H1 (cell line): ENCODE data around the gene ABCD2. TPM values are rescaled to one million over a fixed set of nuclear protein-coding genes. Genes with fewer than 3 reads are reported as not detected.

Source experiments
- CTCF ChIA-PET: fragments of 300-600 bp; sonication (Branson Sonifier 250); formaldehyde crosslinking; loops from one replicate; lab custom pipeline; 2021; ENCODE audit not compliant: partially characterized antibody; lab: Charles Lee
- POLR2A ChIA-PET: fragments of 300-600 bp; sonication (Branson Sonifier 250); formaldehyde crosslinking; loops from one replicate; lab custom pipeline; 2021; ENCODE audit warnings: inconsistent platforms; ENCODE audit not compliant: partially characterized antibody; lab: Charles Lee
- DNase-seq, 2 experiments: peaks; one replicate each; pipeline versions ENCODE4 v3.0.0 to v3.0.0-alpha.2; 2010 to 2022; ENCODE audit warnings: low spot score in 2 of 2, low read depth in 1 of 2, mixed read lengths in 1 of 2
- FAIRE-seq: peaks from 2 replicates; lab custom pipeline; 2011; peaks lifted over from hg19 to GRCh38; lab: Jason Lieb, UNC
- H2AFZ ChIP-seq: 2 replicates; pipeline ENCODE4 v1.8.1; 2012; ENCODE audit warnings: low read length, inconsistent platforms
- H2AK5ac ChIP-seq: 2 replicates; pipeline ENCODE4 v1.6.1; 2013; ENCODE audit warnings: low read depth, low read length
- H2BK120ac ChIP-seq: replicated peaks from 2 replicates; pipeline ENCODE3; 2013; ENCODE audit warnings: low read depth, low read length, inconsistent platforms
- H2BK12ac ChIP-seq: 2 replicates; pipeline ENCODE4 v1.6.1; 2013; ENCODE audit warnings: low read depth, low read length
- H2BK15ac ChIP-seq: 2 replicates; pipeline ENCODE4 v1.6.1; 2013; ENCODE audit warnings: low read length
- H2BK20ac ChIP-seq: 2 replicates; pipeline ENCODE4 v1.6.1; 2013; ENCODE audit warnings: low read length
- H2BK5ac ChIP-seq: 2 replicates; pipeline ENCODE4 v1.6.1; 2013; ENCODE audit warnings: low read depth, low read length
- H3K14ac ChIP-seq: 2 replicates; pipeline ENCODE4 v1.6.1; 2013; ENCODE audit warnings: inconsistent platforms; ENCODE audit not compliant: insufficient read length
- H3K18ac ChIP-seq: 2 replicates; pipeline ENCODE4 v1.6.1; 2013; ENCODE audit warnings: low read length; ENCODE audit errors: extremely low read depth
- H3K23ac ChIP-seq: 2 replicates; pipeline ENCODE4 v1.6.1; 2013; ENCODE audit warnings: inconsistent platforms; ENCODE audit not compliant: insufficient read length
- H3K23me2 ChIP-seq: 2 replicates; pipeline ENCODE4 v1.6.1; 2013; ENCODE audit warnings: low read depth, low read length
- H3K27ac ChIP-seq: 2 replicates; pipeline ENCODE4 v1.6.1; 2011; ENCODE audit warnings: low read depth, low read length, inconsistent platforms
- H3K27me3 ChIP-seq, 4 experiments: replicated peaks in 1 of 4; 1 replicate in 1 of 4; 2 replicates in 3 of 4; pipeline versions ENCODE4 v1.6.1 to v1.8.1; 2011 to 2013; ENCODE audit warnings: low read length in 3 of 4, mild to moderate bottlenecking in 3 of 4, inconsistent platforms in 2 of 4, mixed read lengths in 2 of 4, moderate library complexity in 1 of 4; ENCODE audit not compliant: control insufficient read depth in 3 of 4, insufficient read depth in 3 of 4; ENCODE audit errors: extremely low read depth in 1 of 4
- H3K36me3 ChIP-seq, 4 experiments: 2 replicates each; pipeline versions ENCODE4 v1.6.1 to v1.8.1; 2011 to 2013; ENCODE audit warnings: mild to moderate bottlenecking in 4 of 4, low read length in 3 of 4, moderate library complexity in 2 of 4, control low read depth in 1 of 4, inconsistent platforms in 1 of 4; ENCODE audit not compliant: insufficient read depth in 4 of 4, control insufficient read depth in 2 of 4
- H3K4ac ChIP-seq: replicated peaks from 2 replicates; pipeline ENCODE3; 2013; ENCODE audit warnings: low read length, low read depth, mixed read lengths, inconsistent platforms; ENCODE audit not compliant: insufficient read length
- H3K4me1 ChIP-seq, 4 experiments: replicated peaks in 1 of 4; 1 replicate in 1 of 4; 2 replicates in 3 of 4; pipeline versions ENCODE4 v1.6.1 to v1.8.1; 2011 to 2013; ENCODE audit warnings: low read length in 3 of 4, inconsistent platforms in 2 of 4, mixed read lengths in 1 of 4; ENCODE audit not compliant: insufficient read depth in 4 of 4, control insufficient read depth in 3 of 4
- H3K4me2 ChIP-seq, 2 experiments: 2 replicates each; pipeline versions ENCODE4 v1.6.1 to v1.8.1; 2011 to 2013; ENCODE audit warnings: low read depth in 2 of 2, low read length in 2 of 2, control low read depth in 1 of 2, inconsistent platforms in 1 of 2, mild to moderate bottlenecking in 1 of 2; ENCODE audit not compliant: insufficient read depth in 1 of 2
- H3K4me3 ChIP-seq, 4 experiments: fragments of 200-600, 300-600 bp in 1 of 4; sonication (generic), shearing (Covaris generic), sonication (Bioruptor Twin) in 1 of 4; 2 replicates each; pipeline versions ENCODE4 v1.5.1 to v1.8.1; 2011 to 2016; ENCODE audit warnings: low read length in 4 of 4, low read depth in 3 of 4, control low read depth in 2 of 4, inconsistent platforms in 2 of 4, mild to moderate bottlenecking in 2 of 4, mixed read lengths in 1 of 4, moderate library complexity in 1 of 4; ENCODE audit not compliant: insufficient read depth in 2 of 4; ENCODE audit errors: extremely low read depth in 1 of 4
- H3K56ac ChIP-seq: replicated peaks from 2 replicates; pipeline ENCODE3; 2013; ENCODE audit warnings: low read depth, mild to moderate bottlenecking, mixed read lengths, low read length, inconsistent platforms; ENCODE audit not compliant: insufficient read length
- H3K79me1 ChIP-seq: 2 replicates; pipeline ENCODE4 v1.6.1; 2013; ENCODE audit warnings: low read depth, low read length, control low read depth
- H3K79me2 ChIP-seq, 2 experiments: 2 replicates each; pipeline versions ENCODE4 v1.6.1 to v1.8.1; 2012 to 2013; ENCODE audit warnings: low read length in 2 of 2, mild to moderate bottlenecking in 2 of 2, inconsistent platforms in 1 of 2; ENCODE audit not compliant: insufficient read depth in 2 of 2, control insufficient read depth in 1 of 2
- H3K9ac ChIP-seq, 4 experiments: replicated peaks in 1 of 4; 1 replicate in 1 of 4; 2 replicates in 3 of 4; pipeline versions ENCODE4 v1.6.1 to v1.8.1; 2011 to 2013; ENCODE audit warnings: low read depth in 3 of 4, low read length in 3 of 4, control low read depth in 2 of 4, mild to moderate bottlenecking in 2 of 4, moderate library complexity in 2 of 4, inconsistent platforms in 1 of 4; ENCODE audit errors: extremely low read depth in 1 of 4
- H3K9me3 ChIP-seq, 2 experiments: 2 replicates each; pipeline versions ENCODE4 v1.6.1 to v1.8.1; 2012 to 2013; ENCODE audit warnings: mild to moderate bottlenecking in 2 of 2, moderate library complexity in 2 of 2, control low read depth in 1 of 2, inconsistent platforms in 1 of 2, low read depth in 1 of 2, low read length in 1 of 2, mixed read lengths in 1 of 2; ENCODE audit not compliant: insufficient read depth in 2 of 2
- H4K20me1 ChIP-seq, 2 experiments: replicated peaks in 1 of 2; 2 replicates each; pipeline versions ENCODE3 to v1.8.1; 2011 to 2013; ENCODE audit warnings: inconsistent platforms in 2 of 2, low read length in 2 of 2, mild to moderate bottlenecking in 1 of 2; ENCODE audit not compliant: insufficient read depth in 2 of 2, control insufficient read depth in 1 of 2
- H4K5ac ChIP-seq: 2 replicates; pipeline ENCODE4 v1.6.1; 2013; ENCODE audit warnings: low read length, low read depth, mixed read lengths, inconsistent platforms; ENCODE audit not compliant: insufficient read length
- H4K8ac ChIP-seq: 2 replicates; pipeline ENCODE4 v1.8.0; 2013; ENCODE audit warnings: mild to moderate bottlenecking, moderate library complexity, low read length, inconsistent platforms; ENCODE audit not compliant: insufficient read depth; ENCODE audit errors: extremely low read depth
- H4K91ac ChIP-seq: replicated peaks from 2 replicates; pipeline ENCODE3; 2013; ENCODE audit warnings: low read length, mixed read lengths, inconsistent platforms; ENCODE audit not compliant: insufficient read length
- FOSL1 ChIP-seq: IDR thresholded peaks from 2 replicates; pipeline ENCODE4 v1.6.1; 2011; ENCODE audit warnings: mild to moderate bottlenecking, low read depth, low read length, moderate library complexity; ENCODE audit not compliant: insufficient read depth
- HDAC6 ChIP-seq: IDR thresholded peaks from one replicate; pipeline ENCODE4 v1.7.1; 2012; ENCODE audit warnings: low read depth, mild to moderate bottlenecking, inconsistent platforms, low read length, moderate library complexity
- MAX ChIP-seq: IDR thresholded peaks from 2 replicates; pipeline ENCODE4 v1.6.1; 2012; ENCODE audit warnings: inconsistent platforms
- POLR2A ChIP-seq, 2 experiments: IDR thresholded peaks; 1 replicate in 1 of 2; 2 replicates in 1 of 2; pipeline ENCODE4 v1.6.1; 2011; ENCODE audit warnings: low read depth in 2 of 2, low read length in 2 of 2, mild to moderate bottlenecking in 2 of 2; ENCODE audit errors: control extremely low read depth in 1 of 2
- RAD21 ChIP-seq, 2 experiments: IDR thresholded peaks in 1 of 2; conservative IDR thresholded peaks in 1 of 2; 2 replicates each; pipeline ENCODE4 v1.6.1; 2011; ENCODE audit warnings: low read depth in 2 of 2, low read length in 2 of 2, improper control_type of control experiment in 1 of 2, inconsistent platforms in 1 of 2, mild to moderate bottlenecking in 1 of 2, moderate library complexity in 1 of 2
- SIRT6 ChIP-seq: IDR thresholded peaks from one replicate; pipeline ENCODE4 v1.7.1; 2012; ENCODE audit warnings: low read length, inconsistent platforms
- SIX5 ChIP-seq: IDR thresholded peaks from 2 replicates; pipeline ENCODE4 v1.6.1; 2011; ENCODE audit warnings: mild to moderate bottlenecking, low read depth, low read length
- SP2 ChIP-seq: IDR thresholded peaks from 2 replicates; pipeline ENCODE4 v1.6.1; 2012; ENCODE audit warnings: mild to moderate bottlenecking, low read length, inconsistent platforms
- SUZ12 ChIP-seq: fragments of 200-600 bp; sonication (generic); IDR thresholded peaks from 2 replicates; pipeline ENCODE4 v1.6.1; 2012; ENCODE audit warnings: mild to moderate bottlenecking, inconsistent platforms, low read length, moderate library complexity, mixed read lengths
- TBP ChIP-seq: IDR thresholded peaks from 2 replicates; pipeline ENCODE4 v1.6.1; 2011; ENCODE audit warnings: low read depth, low read length, improper control_type of control experiment
- WGBS, 2 experiments: shearing (Covaris generic) in 1 of 2; methylation state at CpG; one replicate each; pipeline versions ENCODE4 v1.1.6 to v1.1.7; 2013 to 2015; ENCODE audit warnings: low lambda C conversion rate in 2 of 2, mixed read lengths in 2 of 2, inconsistent platforms in 1 of 2, low coverage in 1 of 2, missing lambda C conversion rate in 1 of 2; ENCODE audit not compliant: insufficient replicate concordance in 2 of 2, insufficient coverage in 1 of 2, insufficient read length in 1 of 2; ENCODE audit errors: extremely low coverage in 1 of 2, missing lambda C conversion rate in 1 of 2; 5-methylcytosine and 5-hydroxymethylcytosine counted together
- polyA plus RNA-seq, 7 experiments: library from polyadenylated mRNA; depleted of rRNA in 3 of 7; stranded (reverse) in 5 of 7; unstranded in 2 of 7; fragments of >200 nt in 5 of 7; fragments of 200-250 nt in 2 of 7; gene quantifications; 1 replicate in 5 of 7; 2 replicates in 1 of 7; 4 replicates in 1 of 7; pipeline versions ENCODE4 v1.2.1 to v1.2.3, GENCODE V29; 2011 to 2013; ENCODE audit warnings: missing spikeins in 2 of 7, mixed read lengths in 2 of 7
- total RNA-seq: library from RNA; stranded (reverse); fragmentation: NEBNext Ultra II Directional; extraction: Animal tissue kit (Norgen Biotek cat#: 25700); gene quantifications from 2 replicates; pipeline ENCODE4 v1.2.1, GENCODE V29; 2021
- TF ChIP-seq, protein P1 (sequence below), 3 experiments: IDR thresholded peaks; 1 replicate in 2 of 3; 2 replicates in 1 of 3; pipeline versions ENCODE4 v1.5.1 to v1.6.1; 2011; ENCODE audit warnings: low read length in 3 of 3, mild to moderate bottlenecking in 3 of 3, inconsistent platforms in 2 of 3, low read depth in 1 of 3, moderate library complexity in 1 of 3; ENCODE audit not compliant: insufficient read depth in 1 of 3; ENCODE audit errors: control extremely low read depth in 1 of 3

Gene ABCD2
- total and polyA plus RNA-seq, 2 of the 8 experiments (the other 6 are each of a cell fraction or from before 2014, with no cell fraction given), result not detected

GRCh38 chr12:39619316-39619659, 315 bp downstream of the ABCD2 start:
- FAIRE-seq, result no peak
- H3K18ac ChIP-seq, result no peak overlapping the region
- ChIA-PET POLR2A (no interaction called here), CTCF (interaction anchor here (0.9 to 1.1 kb wide), 3 partner anchors 10 to 204 kb away, joined by 3 read pairs; no protein-coding TSS in a partner anchor)
- no peaks in the 10 kb centered on the region for H3K36me3 ChIP-seq
- no peak overlapping the region for H4K91ac ChIP-seq
- H3K4me1 ChIP-seq, result peaks cover 0 to 2% (median 0%) of the 10 kb centered on the region in 4 experiments; a peak in 1 of 7 replicates
- no peak overlapping the region for H4K8ac ChIP-seq
- peaks cover 0 to 4% (median 0%) of the 10 kb centered on the region in 4 experiments; a peak in 2 of 7 replicates for H3K27me3 ChIP-seq
- no peak overlapping the region for H3K4ac ChIP-seq
- peak overlapping the region; percentile 30 to 59 (median 45); a peak in 5 of 8 replicates for H3K4me3 ChIP-seq
- peak overlapping the region; percentile 57 to 64 for H3K4me2 ChIP-seq
- no peak overlapping the region for H3K56ac ChIP-seq
- no peak overlapping the region for H2AK5ac ChIP-seq
- H4K20me1 ChIP-seq, result no peaks in the 10 kb centered on the region
- no peak overlapping the region for H2BK12ac ChIP-seq
- H2BK120ac ChIP-seq, result no peak overlapping the region
- peaks cover 6% of the 10 kb centered on the region for H3K23me2 ChIP-seq
- no peak overlapping the region for H4K5ac ChIP-seq
- H3K9ac ChIP-seq, result no peak overlapping the region
- H2AFZ ChIP-seq, result no peak overlapping the region
- no peak for DNase-seq
- H3K23ac ChIP-seq, result no peak overlapping the region
- no peak overlapping the region for H2BK5ac ChIP-seq
- H3K27ac ChIP-seq, result no peak overlapping the region
- no peak overlapping the region for H3K14ac ChIP-seq
- no peaks in the 10 kb centered on the region for H3K79me1 ChIP-seq
- no peak overlapping the region for H2BK15ac ChIP-seq
- no peaks in the 10 kb centered on the region for H3K9me3 ChIP-seq
- H2BK20ac ChIP-seq, result no peak overlapping the region
- 60% methylated on average over 10 of the region's 10 CpGs; no CpG with 5 or more reads in 1 of the 2 experiments for WGBS, 2 experiments
- no peaks in the 10 kb centered on the region for H3K79me2 ChIP-seq
- no peak for TF ChIP-seq RAD21 (IDR thresholded peaks at IDR 0.05 in 1 of 2, conservative IDR thresholded peaks at IDR 0.05 in 1 of 2; ENCODE audit: low read depth in 2 of 2, low read length in 2 of 2)
- no peak for TF ChIP-seq HDAC6
- no peak for TF ChIP-seq TBP
- TF ChIP-seq SP2, result no peak
- TF ChIP-seq, protein P1, sequence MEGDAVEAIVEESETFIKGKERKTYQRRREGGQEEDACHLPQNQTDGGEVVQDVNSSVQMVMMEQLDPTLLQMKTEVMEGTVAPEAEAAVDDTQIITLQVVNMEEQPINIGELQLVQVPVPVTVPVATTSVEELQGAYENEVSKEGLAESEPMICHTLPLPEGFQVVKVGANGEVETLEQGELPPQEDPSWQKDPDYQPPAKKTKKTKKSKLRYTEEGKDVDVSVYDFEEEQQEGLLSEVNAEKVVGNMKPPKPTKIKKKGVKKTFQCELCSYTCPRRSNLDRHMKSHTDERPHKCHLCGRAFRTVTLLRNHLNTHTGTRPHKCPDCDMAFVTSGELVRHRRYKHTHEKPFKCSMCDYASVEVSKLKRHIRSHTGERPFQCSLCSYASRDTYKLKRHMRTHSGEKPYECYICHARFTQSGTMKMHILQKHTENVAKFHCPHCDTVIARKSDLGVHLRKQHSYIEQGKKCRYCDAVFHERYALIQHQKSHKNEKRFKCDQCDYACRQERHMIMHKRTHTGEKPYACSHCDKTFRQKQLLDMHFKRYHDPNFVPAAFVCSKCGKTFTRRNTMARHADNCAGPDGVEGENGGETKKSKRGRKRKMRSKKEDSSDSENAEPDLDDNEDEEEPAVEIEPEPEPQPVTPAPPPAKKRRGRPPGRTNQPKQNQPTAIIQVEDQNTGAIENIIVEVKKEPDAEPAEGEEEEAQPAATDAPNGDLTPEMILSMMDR (IDR thresholded peaks at IDR 0.05; ENCODE audit: control extremely low read depth in 1 of 3, insufficient read depth in 1 of 3, low read depth in 1 of 3, low read length in 3 of 3), result no peak
- TF ChIP-seq MAX, result no peak
- no peak for TF ChIP-seq SIX5
- no peak for TF ChIP-seq SUZ12
- TF ChIP-seq SIRT6, result no peak
- TF ChIP-seq POLR2A (IDR thresholded peaks at IDR 0.05; ENCODE audit: control extremely low read depth in 1 of 2, low read depth in 2 of 2, low read length in 2 of 2), result no peak
- TF ChIP-seq FOSL1, result no peak
